Suprapubic skin (tissue), 4 donors: Measurements from ENCODE around the gene FGF1. TPM values are rescaled to one million over a fixed set of nuclear protein-coding genes. Genes with fewer than 3 reads are reported as not detected.
"Not testable (repeated sequence)": the region's sequence is repeated elsewhere in the genome, so short reads cannot be mapped to it uniquely, and the experiment has no call there.

ENCODE experiments used
- DNase-seq, 2 donors: peaks; one replicate each; pipeline ENCODE4 v3.0.0-alpha.2; 2019; ENCODE audit warnings: low spot score in 2 of 2
- H3K27ac ChIP-seq: fragments of 200-600 bp; sonication (generic); one replicate; pipeline ENCODE4 v1.5.1; 2019
- H3K27me3 ChIP-seq: fragments of 200-600 bp; sonication (generic); one replicate; pipeline ENCODE4 v1.5.1; 2019
- H3K36me3 ChIP-seq: fragments of 200-600 bp; sonication (generic); one replicate; pipeline ENCODE4 v1.5.1; 2019
- H3K4me1 ChIP-seq: fragments of 200-600 bp; sonication (generic); one replicate; pipeline ENCODE4 v1.5.1; 2019
- H3K4me3 ChIP-seq: fragments of 200-600 bp; sonication (generic); one replicate; pipeline ENCODE4 v1.5.1; 2019; ENCODE audit warnings: mild to moderate bottlenecking
- H3K9me3 ChIP-seq: fragments of 200-600 bp; sonication (generic); one replicate; pipeline ENCODE4 v1.5.1; 2019
- CTCF ChIP-seq, 2 donors: fragments of 200-600 bp in 1 of 2; fragments of 450-650 bp in 1 of 2; sonication (generic) in 1 of 2; IDR thresholded peaks; one replicate each; pipeline ENCODE4 v1.5.1; 2016 to 2019; ENCODE audit warnings: antibody characterized with exemption in 2 of 2, mild to moderate bottlenecking in 1 of 2, moderate library complexity in 1 of 2
- EP300 ChIP-seq: sonication (generic); formaldehyde crosslinking; IDR thresholded peaks from one replicate; pipeline ENCODE4 v1.6.1; 2017; ENCODE audit warnings: antibody characterized with exemption
- POLR2A ChIP-seq, 2 donors: fragments of 450-650 bp; IDR thresholded peaks; one replicate each; pipeline ENCODE4 v1.6.1; 2017; ENCODE audit warnings: antibody characterized with exemption in 2 of 2, mild to moderate bottlenecking in 2 of 2, moderate library complexity in 2 of 2
- POLR2AphosphoS5 ChIP-seq, 3 donors: sonication (generic); formaldehyde crosslinking; IDR thresholded peaks; one replicate each; pipeline ENCODE4 v1.6.1; 2017; ENCODE audit warnings: antibody characterized with exemption in 3 of 3
- WGBS: methylation state at CpG from one replicate; pipeline ENCODE4 v1.1.5; 2018; 5-methylcytosine and 5-hydroxymethylcytosine counted together
- total RNA-seq, 4 donors: library from RNA; depleted of rRNA; stranded (reverse); fragments of >200 nt; gene quantifications; one replicate each; pipeline ENCODE4 v1.1.0, GENCODE V29; 2016

FGF1 gene
- total RNA-seq, 4 donors from 2014 or later = 0.48 to 2.5 (median 1.9) TPM

DNA sequence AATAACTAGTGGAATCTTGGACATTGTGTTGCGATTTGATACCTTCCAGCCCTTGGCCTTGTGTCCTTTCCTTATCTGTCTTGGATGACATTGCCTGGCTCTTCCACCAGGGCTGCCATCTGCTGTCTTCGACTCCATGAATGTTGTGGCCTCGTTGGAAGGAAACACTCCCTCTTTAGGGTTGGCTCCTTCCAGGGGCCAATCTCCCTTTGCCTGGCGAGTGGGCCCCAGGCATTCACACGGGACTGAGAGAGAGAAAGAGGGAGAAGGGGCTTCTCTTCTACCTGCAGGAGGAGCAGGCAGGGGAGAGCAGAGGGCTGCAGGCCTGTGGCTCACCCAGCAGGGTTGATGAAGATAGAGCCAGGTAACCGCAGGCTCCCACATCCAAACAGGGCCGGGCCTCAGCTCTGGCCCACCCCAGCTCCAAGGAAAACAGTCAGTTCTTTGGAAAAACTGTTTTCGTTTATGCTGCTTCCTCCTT is 31.3 kb downstream of the FGF1 start:
- Histone ChIP-seq H3K4me1 (peaks cover 4% of the 10 kb centered on the region), H3K36me3 (no peaks in the 10 kb centered on the region), H3K4me3 (no peak overlapping the region), H3K27me3 (no peaks in the 10 kb centered on the region), H3K9me3 (no peaks in the 10 kb centered on the region), H3K27ac (no peak overlapping the region)
- no peak for DNase-seq
- TF ChIP-seq CTCF (IDR thresholded peaks at IDR 0.05) (no peak), EP300 (no peak), POLR2A (IDR thresholded peaks at IDR 0.05) (no peak), POLR2AphosphoS5 (IDR thresholded peaks at IDR 0.05) (no peak)
- 72% methylated on average over 8 of the region's 8 CpGs for WGBS

GRCh38 chr5:142653321-142653720 is 32.6 kb downstream of the FGF1 start:
- no peak for TF ChIP-seq EP300
- TF ChIP-seq POLR2A (IDR thresholded peaks at IDR 0.05) = no peak
- TF ChIP-seq POLR2AphosphoS5 (IDR thresholded peaks at IDR 0.05) = no peak
- TF ChIP-seq CTCF (IDR thresholded peaks at IDR 0.05) = no peak
- no peaks in the 10 kb centered on the region for H3K9me3 ChIP-seq
- H3K4me1 ChIP-seq = peaks cover 4% of the 10 kb centered on the region
- H3K36me3 ChIP-seq = no peaks in the 10 kb centered on the region
- H3K27ac ChIP-seq = no peak overlapping the region
- 95% methylated on average over 7 of the region's 7 CpGs for WGBS
- no peak overlapping the region for H3K4me3 ChIP-seq
- DNase-seq = no peak
- no peaks in the 10 kb centered on the region for H3K27me3 ChIP-seq

GRCh38 chr5:142652563-142652962 is 33.3 kb downstream of the FGF1 start:
- DNase-seq = no peak
- Histone ChIP-seq H3K9me3 (no peaks in the 10 kb centered on the region), H3K27ac (no peak overlapping the region), H3K4me1 (peaks cover 4% of the 10 kb centered on the region), H3K27me3 (no peaks in the 10 kb centered on the region), H3K36me3 (no peaks in the 10 kb centered on the region), H3K4me3 (no peak overlapping the region)
- TF ChIP-seq EP300 (no peak), POLR2AphosphoS5 (IDR thresholded peaks at IDR 0.05) (no peak), POLR2A (IDR thresholded peaks at IDR 0.05) (no peak), CTCF (IDR thresholded peaks at IDR 0.05) (no peak)
- 91% methylated on average over 10 of the region's 10 CpGs for WGBS

GRCh38 chr5:142650881-142651280 is 35.0 kb downstream of the FGF1 start:
- DNase-seq = no peak
- Histone ChIP-seq H3K4me1 (peaks cover 4% of the 10 kb centered on the region), H3K27ac (no peak overlapping the region), H3K36me3 (no peaks in the 10 kb centered on the region), H3K9me3 (no peaks in the 10 kb centered on the region), H3K4me3 (no peak overlapping the region), H3K27me3 (no peaks in the 10 kb centered on the region)
- TF ChIP-seq EP300 (no peak), POLR2AphosphoS5 (IDR thresholded peaks at IDR 0.05) (no peak), POLR2A (IDR thresholded peaks at IDR 0.05) (no peak), CTCF (IDR thresholded peaks at IDR 0.05) (no peak)
- 82% methylated on average over 8 of the region's 8 CpGs for WGBS

- WGBS = 72% methylated on average over 3 of the region's 3 CpGs
Observed at GRCh38 chr5:142650060-142650459, 35.8 kb downstream of the FGF1 start.

DNA sequence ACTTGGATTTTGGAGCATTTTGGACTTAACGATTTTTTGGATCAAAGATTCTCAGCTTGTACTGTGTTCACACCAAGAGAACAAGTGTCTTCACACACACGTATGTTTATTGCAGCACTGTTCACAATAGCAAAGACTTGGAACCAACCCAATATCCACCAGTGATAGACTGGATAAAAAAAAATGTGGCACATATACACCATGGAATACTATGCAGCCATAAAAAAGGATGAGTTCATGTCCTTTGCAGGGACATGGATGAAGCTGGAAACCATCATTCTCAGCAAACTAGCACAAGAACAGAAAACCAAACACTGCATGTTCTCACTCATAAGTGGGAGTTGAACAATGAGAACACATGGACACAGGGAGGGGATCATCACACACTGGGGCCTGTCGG is 37.8 kb downstream of the FGF1 start:
- H3K27ac ChIP-seq, H3K36me3 ChIP-seq, H3K4me3 ChIP-seq, H3K9me3 ChIP-seq, DNase-seq, H3K27me3 ChIP-seq: not testable (repeated sequence)
- WGBS = 96% methylated on average over 3 of the region's 3 CpGs
- H3K4me1 ChIP-seq = peaks cover 13% of the 10 kb centered on the region

More at GRCh38 chr5:142650060-142650459, 35.8 kb downstream of the FGF1 start:
- no peak overlapping the region for H3K4me3 ChIP-seq
- no peaks in the 10 kb centered on the region for H3K9me3 ChIP-seq
- no peak overlapping the region for H3K27ac ChIP-seq
- peaks cover 5% of the 10 kb centered on the region for H3K4me1 ChIP-seq
- no peaks in the 10 kb centered on the region for H3K36me3 ChIP-seq
- TF ChIP-seq CTCF (IDR thresholded peaks at IDR 0.05) (no peak), POLR2A (IDR thresholded peaks at IDR 0.05) (no peak), EP300 (no peak), POLR2AphosphoS5 (IDR thresholded peaks at IDR 0.05) (no peak)
- H3K27me3 ChIP-seq = no peaks in the 10 kb centered on the region
- DNase-seq = no peak
